ENCODE results near the gene SEMA3A. TPM values are rescaled to one million over a fixed set of nuclear protein-coding genes. Genes with fewer than 3 reads are reported as not detected.

Gene SEMA3A
- 17.3 TPM for total RNA-seq

GRCh38 chr7:84194484-84195271, at the start of gene SEMA3A:
TSS of gene SEMA3A (minus strand) at chr7:84194789. CDS start at chr7:84194586, 203 bp downstream.

Measured in metanephros (tissue), 1 donor.